Measurements from ENCODE around the gene MTFR1L.
A peak's percentile ranks its signal among the peaks of the same experiment; 100 is the strongest.

MTFR1L gene

DNA sequence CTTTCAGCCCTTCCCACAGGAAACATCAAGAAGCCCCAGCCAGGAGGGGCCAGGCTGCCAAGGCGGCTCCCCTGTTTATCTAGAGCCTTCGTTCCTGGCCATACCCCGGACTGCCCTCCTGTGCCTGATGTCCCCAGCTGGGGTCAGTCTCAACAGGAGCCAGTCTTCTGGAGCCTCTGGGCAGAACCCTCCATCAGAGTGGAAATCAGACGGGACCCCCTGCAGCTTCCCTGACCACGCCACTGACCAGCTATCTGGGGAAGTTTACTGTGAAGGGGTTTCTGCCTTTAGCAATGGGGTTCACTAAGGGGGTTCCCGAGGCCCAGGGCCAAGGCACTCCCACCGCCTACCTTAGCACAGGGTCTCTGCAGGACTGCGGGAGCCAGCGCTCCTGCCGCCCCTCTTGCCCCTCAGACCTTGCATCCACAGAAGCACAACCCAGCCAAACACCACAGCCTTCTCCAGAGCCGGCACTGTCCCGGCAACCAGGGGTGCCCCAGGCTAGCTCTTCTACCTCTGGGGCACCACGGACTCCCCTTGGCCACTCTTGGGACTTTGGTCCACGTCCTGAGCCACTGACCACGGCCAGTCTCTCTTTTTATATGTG, 3.5 kb upstream of the MTFR1L start:
- Histone ChIP-seq H3K36me3 (ENCODE audit: insufficient read depth, low read length) (no peaks in the 10 kb centered on the region), H3K9ac (ENCODE audit: low read length) (no peak overlapping the region)
- TF ChIP-seq EZH2 (IDR thresholded peaks at IDR 0.05; ENCODE audit: borderline replicate concordance, low read length) (no peak), CTCF (IDR thresholded peaks at IDR 0.05; ENCODE audit: low read length) (no peak)

GRCh38 chr1:25817840-25818501, 1.8 kb upstream of the MTFR1L start:
- H3K9me2 ChIP-seq (ENCODE audit: low read depth, low read length), result no peaks in the 10 kb centered on the region
- peaks cover 25% of the 10 kb centered on the region for H3K4me1 ChIP-seq (ENCODE audit: insufficient read depth, low read length, severe bottlenecking)
- no peak overlapping the region for H3K4me2 ChIP-seq (ENCODE audit: low read length)
- H4K20me1 ChIP-seq (ENCODE audit: insufficient read depth, low read length), result no peaks in the 10 kb centered on the region
- no peaks in the 10 kb centered on the region for H3K79me2 ChIP-seq (ENCODE audit: insufficient read depth, low read length)
- H3K9me3 ChIP-seq (ENCODE audit: low read length), result no peaks in the 10 kb centered on the region
- H3K27me3 ChIP-seq (ENCODE audit: insufficient read depth, low read length), result no peaks in the 10 kb centered on the region
- no peak overlapping the region for H3K27ac ChIP-seq (ENCODE audit: low read depth, low read length, poor library complexity, severe bottlenecking)
- no peak overlapping the region for H2AFZ ChIP-seq (ENCODE audit: low read length)
- H3F3A ChIP-seq (ENCODE audit: insufficient read depth, low read length), result no peaks in the 10 kb centered on the region
- H3K9ac ChIP-seq (ENCODE audit: low read length), result no peak overlapping the region
- TF ChIP-seq EZH2 (IDR thresholded peaks at IDR 0.05; ENCODE audit: borderline replicate concordance, low read length), result no peak
- peak; percentile 16; the same call in 1 of the 2 replicates for TF ChIP-seq CTCF (IDR thresholded peaks at IDR 0.05; ENCODE audit: low read length)
- H3K4me3 ChIP-seq (ENCODE audit: low read depth, low read length, poor library complexity, severe bottlenecking), result no peak overlapping the region
- no peaks in the 10 kb centered on the region for H3K36me3 ChIP-seq (ENCODE audit: insufficient read depth, low read length)

More for the DNA sequence above, 3.5 kb upstream of the MTFR1L start:
- H3K4me1 ChIP-seq (ENCODE audit: insufficient read depth, low read length, severe bottlenecking), result peaks cover 14% of the 10 kb centered on the region
- no peak overlapping the region for H3K27ac ChIP-seq (ENCODE audit: low read depth, low read length, poor library complexity, severe bottlenecking)
- H3K9me2 ChIP-seq (ENCODE audit: low read depth, low read length), result no peaks in the 10 kb centered on the region
- H3K27me3 ChIP-seq (ENCODE audit: insufficient read depth, low read length), result no peaks in the 10 kb centered on the region
- no peak overlapping the region for H3K4me2 ChIP-seq (ENCODE audit: low read length)
- no peak overlapping the region for H3K4me3 ChIP-seq (ENCODE audit: low read depth, low read length, poor library complexity, severe bottlenecking)
- H3K79me2 ChIP-seq (ENCODE audit: insufficient read depth, low read length), result no peaks in the 10 kb centered on the region
- no peak overlapping the region for H2AFZ ChIP-seq (ENCODE audit: low read length)
- H3K9me3 ChIP-seq (ENCODE audit: low read length), result no peaks in the 10 kb centered on the region
- H4K20me1 ChIP-seq (ENCODE audit: insufficient read depth, low read length), result no peaks in the 10 kb centered on the region
- no peaks in the 10 kb centered on the region for H3F3A ChIP-seq (ENCODE audit: insufficient read depth, low read length)

DNA sequence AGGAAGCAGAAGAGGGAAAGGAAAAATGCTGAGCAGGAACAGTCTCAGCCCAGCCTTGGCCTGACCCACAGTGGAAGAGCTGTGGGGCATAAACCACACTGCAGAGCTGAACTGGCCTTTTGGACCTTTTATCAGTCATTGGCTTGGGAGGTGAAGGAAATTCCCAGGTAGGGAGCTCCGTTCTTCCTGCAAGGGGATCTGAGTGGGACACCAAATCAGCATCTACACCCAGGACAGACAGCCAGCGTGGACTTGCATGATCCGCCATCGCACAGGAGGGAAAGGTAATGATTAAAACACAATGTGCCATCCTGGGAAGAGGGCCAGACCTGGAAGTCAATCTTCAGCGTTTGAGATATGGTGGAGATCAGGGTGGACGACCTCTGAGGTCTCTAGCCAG, 1.2 kb upstream of the MTFR1L start:
- Histone ChIP-seq H3K27me3 (ENCODE audit: insufficient read depth, low read length) (no peaks in the 10 kb centered on the region), H3K4me3 (ENCODE audit: low read depth, low read length, poor library complexity, severe bottlenecking) (peak overlapping the region; percentile 84), H3F3A (ENCODE audit: insufficient read depth, low read length) (no peaks in the 10 kb centered on the region), H4K20me1 (ENCODE audit: insufficient read depth, low read length) (no peaks in the 10 kb centered on the region), H3K79me2 (ENCODE audit: insufficient read depth, low read length) (no peaks in the 10 kb centered on the region), H2AFZ (ENCODE audit: low read length) (no peak overlapping the region), H3K4me2 (ENCODE audit: low read length) (peak overlapping the region; percentile 89), H3K9me3 (ENCODE audit: low read length) (no peaks in the 10 kb centered on the region), H3K27ac (ENCODE audit: low read depth, low read length, poor library complexity, severe bottlenecking) (no peak overlapping the region), H3K9me2 (ENCODE audit: low read depth, low read length) (no peaks in the 10 kb centered on the region), H3K9ac (ENCODE audit: low read length) (peak overlapping the region; percentile 75; the same call in 1 of the 2 replicates), H3K36me3 (ENCODE audit: insufficient read depth, low read length) (no peaks in the 10 kb centered on the region), H3K4me1 (ENCODE audit: insufficient read depth, low read length, severe bottlenecking) (peaks cover 25% of the 10 kb centered on the region)
- TF ChIP-seq EZH2 (IDR thresholded peaks at IDR 0.05; ENCODE audit: borderline replicate concordance, low read length) (no peak), CTCF (IDR thresholded peaks at IDR 0.05; ENCODE audit: low read length) (no peak)
